Measurements from ENCODE around the gene EXOC3. TPM values are rescaled to one million over a fixed set of nuclear protein-coding genes. Genes with fewer than 3 reads are reported as not detected.

The EXOC3 gene
- total and polyA plus RNA-seq, 2 of the 8 experiments (the other 6 are each of a cell fraction or from before 2014, with no cell fraction given), result 14.4 to 30.0 TPM

GRCh38 chr5:472656-473550 is 29.9 kb downstream of the EXOC3 start (continued):
- TF ChIP-seq ASH2L (IDR thresholded peaks at IDR 0.05; ENCODE audit: low read length) (peak; percentile 51), EZH2 (IDR thresholded peaks at IDR 0.05; ENCODE audit: low read depth, low read length, severe bottlenecking) (no peak), HDAC6 (IDR thresholded peaks at IDR 0.05; ENCODE audit: low read depth, low read length) (no peak)
